Measurements from ENCODE around the gene PABPN1L.

Gene PABPN1L

GRCh38 chr16:88866151-88866920 is at the start of gene PABPN1L:
TSS of gene PABPN1L (minus strand) at chr16:88866660. CDS start at chr16:88866606, 54 bp downstream.
- DNase-seq (ENCODE audit: low read depth in 2 of 3, low spot score in 1 of 3), result no peak

- DNase-seq (ENCODE audit: low read depth in 2 of 3, low spot score in 1 of 3), result no peak
Observed at GRCh38 chr16:88915639-88916327, 49.3 kb upstream of the PABPN1L start.

- no peak for DNase-seq (ENCODE audit: low read depth in 2 of 3, low spot score in 1 of 3)
Observed at GRCh38 chr16:88914750-88915368, 48.4 kb upstream of the PABPN1L start.

- no peak for DNase-seq (ENCODE audit: low read depth in 2 of 3, low spot score in 1 of 3)
Observed at GRCh38 chr16:88913870-88914269, 47.4 kb upstream of the PABPN1L start.

GRCh38 chr16:88913001-88913612 is 46.6 kb upstream of the PABPN1L start:
- DNase-seq (ENCODE audit: low read depth in 2 of 3, low spot score in 1 of 3), result no peak

- DNase-seq (ENCODE audit: low read depth in 2 of 3, low spot score in 1 of 3), result no peak
Observed at GRCh38 chr16:88912556-88912955, 46.1 kb upstream of the PABPN1L start.

- DNase-seq (ENCODE audit: low read depth in 2 of 3, low spot score in 1 of 3), result no peak
Observed at GRCh38 chr16:88911946-88912310, 45.5 kb upstream of the PABPN1L start.

- no peak for DNase-seq (ENCODE audit: low read depth in 2 of 3, low spot score in 1 of 3)
Observed at GRCh38 chr16:88911136-88911945, 44.9 kb upstream of the PABPN1L start.

- DNase-seq (ENCODE audit: low read depth in 2 of 3, low spot score in 1 of 3), result no peak
Observed at GRCh38 chr16:88910284-88911135, 44.0 kb upstream of the PABPN1L start.

- DNase-seq (ENCODE audit: low read depth in 2 of 3, low spot score in 1 of 3), result no peak
Observed at GRCh38 chr16:88909431-88910210, 43.2 kb upstream of the PABPN1L start.

- DNase-seq (ENCODE audit: low read depth in 2 of 3, low spot score in 1 of 3), result no peak
Observed at GRCh38 chr16:88908307-88908706, 41.8 kb upstream of the PABPN1L start.

GRCh38 chr16:88907768-88908167 is 41.3 kb upstream of the PABPN1L start:
- DNase-seq (ENCODE audit: low read depth in 2 of 3, low spot score in 1 of 3), result no peak

GRCh38 chr16:88906535-88907105 is 40.2 kb upstream of the PABPN1L start:
- no peak for DNase-seq (ENCODE audit: low read depth in 2 of 3, low spot score in 1 of 3)

- no peak for DNase-seq (ENCODE audit: low read depth in 2 of 3, low spot score in 1 of 3)
Observed at GRCh38 chr16:88906020-88906419, 39.6 kb upstream of the PABPN1L start.

GRCh38 chr16:88905563-88905962 is 39.1 kb upstream of the PABPN1L start:
- peak in 2 of 3 donors; percentile 10 to 18 for DNase-seq (ENCODE audit: low read depth in 2 of 3, low spot score in 1 of 3)

GRCh38 chr16:88904676-88905365 is 38.4 kb upstream of the PABPN1L start:
- DNase-seq (ENCODE audit: low read depth in 2 of 3, low spot score in 1 of 3), result no peak

- DNase-seq (ENCODE audit: low read depth in 2 of 3, low spot score in 1 of 3), result no peak
Observed at GRCh38 chr16:88903267-88903666, 36.8 kb upstream of the PABPN1L start.

GRCh38 chr16:88902744-88903143 is 36.3 kb upstream of the PABPN1L start:
- DNase-seq (ENCODE audit: low read depth in 2 of 3, low spot score in 1 of 3), result no peak
